Stimulated activated naive B cell treated with anti-CD40 and anti-IgM and Interleukin-4, amounts not matched to agents 10 μg/mL and 1 μg/mL and 100 μg/mL, for 72 hours (primary cell): ENCODE data around the gene CACNA2D4.
"Not testable (repeated sequence)": the region's sequence is repeated elsewhere in the genome, so short reads cannot be mapped to it uniquely, and the experiment has no call there.

Experiments used
- ATAC-seq, 2 donors: fragments of 150-1000 bp; cut with Tn5 transposase; replicated peaks; 2 replicates each; pipeline ENCODE4 v1.10.0; 2021; ENCODE audit warnings: moderate library complexity in 1 of 2
- DNase-seq: peaks from one replicate; pipeline ENCODE4 v3.0.0; 2021
- H3K27ac Mint-ChIP-seq: one replicate; pipeline ENCODE4 v1.8.0; 2022; ENCODE audit warnings: mild to moderate bottlenecking, mixed read lengths
- H3K27me3 Mint-ChIP-seq, 2 donors: one replicate each; pipeline ENCODE4 v1.8.0; 2022; ENCODE audit warnings: mixed read lengths in 2 of 2
- H3K36me3 Mint-ChIP-seq, 2 donors: one replicate each; pipeline ENCODE4 v1.8.0; 2022; ENCODE audit warnings: mixed read lengths in 2 of 2, mild to moderate bottlenecking in 1 of 2
- H3K4me1 Mint-ChIP-seq, 2 donors: one replicate each; pipeline ENCODE4 v1.8.0; 2022; ENCODE audit warnings: mixed read lengths in 2 of 2, mild to moderate bottlenecking in 1 of 2
- H3K4me3 Mint-ChIP-seq, 2 donors: one replicate each; pipeline ENCODE4 v1.8.0; 2022; ENCODE audit warnings: mild to moderate bottlenecking in 2 of 2, mixed read lengths in 2 of 2, moderate library complexity in 1 of 2
- H3K9me3 Mint-ChIP-seq, 2 donors: one replicate each; pipeline ENCODE4 v1.8.0; 2022; ENCODE audit warnings: mixed read lengths in 2 of 2, mild to moderate bottlenecking in 1 of 2

Gene CACNA2D4

GRCh38 chr12:1820896-1821291 lies 97.6 kb downstream of the CACNA2D4 start:
- Mint-ChIP-seq H3K4me3 (no peak overlapping the region), H3K4me1 (peaks cover 5% of the 10 kb centered on the region in 2 donors), H3K9me3 (no peaks in the 10 kb centered on the region), H3K27ac (no peak overlapping the region), H3K27me3 (peaks cover 50 to 57% of the 10 kb centered on the region in 2 donors), H3K36me3 (no peaks in the 10 kb centered on the region)
- no peak for DNase-seq
- ATAC-seq, result no peak

GRCh38 chr12:1820191-1820895 lies 98.1 kb downstream of the CACNA2D4 start, which contains the start of gene LRTM2:
Gene LRTM2 (plus strand): TSS chr12:1820565. CDS start chr12:1828149, 7,584 bp downstream.
- H3K27me3 Mint-ChIP-seq, result peaks cover 50 to 61% of the 10 kb centered on the region in 2 donors
- H3K9me3 Mint-ChIP-seq, result no peaks in the 10 kb centered on the region
- H3K4me1 Mint-ChIP-seq, result peaks cover 5% of the 10 kb centered on the region in 2 donors
- ATAC-seq, result no peak
- H3K27ac Mint-ChIP-seq, result no peak within 1 kb of the TSS
- no peak within 1 kb of the TSS for H3K4me3 Mint-ChIP-seq
- no peak for DNase-seq
- no peaks in the 10 kb centered on the region for H3K36me3 Mint-ChIP-seq

- Mint-ChIP-seq H3K36me3 (no peaks in the 10 kb centered on the region), H3K4me1 (peaks cover 5% of the 10 kb centered on the region in 2 donors), H3K27me3 (peaks cover 53 to 61% of the 10 kb centered on the region in 2 donors), H3K4me3 (no peak overlapping the region), H3K27ac (no peak overlapping the region), H3K9me3 (no peaks in the 10 kb centered on the region)
- no peak for ATAC-seq
- DNase-seq, result no peak
These were observed 98.9 kb downstream of the CACNA2D4 start for GRCh38 chr12:1819571-1819970.

GRCh38 chr12:1819050-1819449 lies 99.4 kb downstream of the CACNA2D4 start:
- no peak overlapping the region for H3K27ac Mint-ChIP-seq
- H3K4me3 Mint-ChIP-seq, result no peak overlapping the region
- H3K27me3 Mint-ChIP-seq, result peaks cover 56 to 61% of the 10 kb centered on the region in 2 donors
- no peak for DNase-seq
- peaks cover 5% of the 10 kb centered on the region in 2 donors for H3K4me1 Mint-ChIP-seq
- ATAC-seq, result no peak
- no peaks in the 10 kb centered on the region for H3K9me3 Mint-ChIP-seq
- no peaks in the 10 kb centered on the region for H3K36me3 Mint-ChIP-seq

- H3K27me3 Mint-ChIP-seq, result peaks cover 52 to 57% of the 10 kb centered on the region in 2 donors
- not testable (repeated sequence) for H3K27ac Mint-ChIP-seq, H3K36me3 Mint-ChIP-seq, H3K9me3 Mint-ChIP-seq, H3K4me1 Mint-ChIP-seq, ATAC-seq, DNase-seq, H3K4me3 Mint-ChIP-seq
These were observed 100.5 kb downstream of the CACNA2D4 start for GRCh38 chr12:1817928-1818327.

- no peaks in the 10 kb centered on the region for H3K36me3 Mint-ChIP-seq
- peaks cover 41 to 46% of the 10 kb centered on the region in 2 donors for H3K27me3 Mint-ChIP-seq
- DNase-seq (no peak), ATAC-seq (no peak)
- H3K4me1 Mint-ChIP-seq, result peaks cover 2 to 5% of the 10 kb centered on the region in 2 donors
- H3K9me3 Mint-ChIP-seq, result no peaks in the 10 kb centered on the region
- no peak overlapping the region for H3K4me3 Mint-ChIP-seq
- H3K27ac Mint-ChIP-seq, result no peak overlapping the region
These were observed 101.6 kb downstream of the CACNA2D4 start for GRCh38 chr12:1816730-1817348.

GRCh38 chr12:1815814-1816729 lies 102.4 kb downstream of the CACNA2D4 start:
- H3K4me1 Mint-ChIP-seq, result peaks cover 2 to 5% of the 10 kb centered on the region in 2 donors
- no peaks in the 10 kb centered on the region for H3K36me3 Mint-ChIP-seq
- H3K27ac Mint-ChIP-seq, result no peak overlapping the region
- no peak for ATAC-seq
- no peak for DNase-seq
- H3K9me3 Mint-ChIP-seq, result no peaks in the 10 kb centered on the region
- H3K27me3 Mint-ChIP-seq, result peaks cover 33 to 45% of the 10 kb centered on the region in 2 donors
- H3K4me3 Mint-ChIP-seq, result no peak overlapping the region

- DNase-seq, result no peak
- Mint-ChIP-seq H3K36me3 (no peaks in the 10 kb centered on the region), H3K4me3 (no peak overlapping the region), H3K9me3 (no peaks in the 10 kb centered on the region), H3K27ac (no peak overlapping the region), H3K27me3 (peaks cover 31 to 45% of the 10 kb centered on the region in 2 donors), H3K4me1 (peaks cover 2 to 7% of the 10 kb centered on the region in 2 donors)
- no peak for ATAC-seq
These were observed 103.3 kb downstream of the CACNA2D4 start for GRCh38 chr12:1815108-1815507.

- no peak for DNase-seq
- Mint-ChIP-seq H3K27me3 (peaks cover 23 to 38% of the 10 kb centered on the region in 2 donors), H3K4me1 (peaks cover 2 to 12% of the 10 kb centered on the region in 2 donors), H3K9me3 (no peaks in the 10 kb centered on the region), H3K4me3 (no peak overlapping the region), H3K27ac (no peak overlapping the region), H3K36me3 (no peaks in the 10 kb centered on the region)
- ATAC-seq, result no peak
These were observed 104.2 kb downstream of the CACNA2D4 start for GRCh38 chr12:1814266-1814665.

- Mint-ChIP-seq H3K36me3 (no peaks in the 10 kb centered on the region), H3K4me3 (no peak overlapping the region), H3K27ac (no peak overlapping the region), H3K9me3 (no peaks in the 10 kb centered on the region), H3K27me3 (peaks cover 18 to 33% of the 10 kb centered on the region in 2 donors), H3K4me1 (peaks cover 5 to 12% of the 10 kb centered on the region in 2 donors)
- ATAC-seq (no peak), DNase-seq (no peak)
These were observed 105.7 kb downstream of the CACNA2D4 start for GRCh38 chr12:1812650-1813302.

- DNase-seq, result no peak
- Mint-ChIP-seq H3K9me3 (no peaks in the 10 kb centered on the region), H3K27ac (no peak overlapping the region), H3K27me3 (peaks cover 18 to 33% of the 10 kb centered on the region in 2 donors), H3K36me3 (no peaks in the 10 kb centered on the region), H3K4me3 (no peak overlapping the region), H3K4me1 (peaks cover 5 to 12% of the 10 kb centered on the region in 2 donors)
- no peak for ATAC-seq
These were observed 106.5 kb downstream of the CACNA2D4 start for GRCh38 chr12:1811948-1812291.

GRCh38 chr12:1811281-1811947 lies 107.0 kb downstream of the CACNA2D4 start:
- no peak overlapping the region for H3K27ac Mint-ChIP-seq
- no peak for DNase-seq

GRCh38 chr12:1810931-1811280 lies 107.5 kb downstream of the CACNA2D4 start:
- DNase-seq, result no peak
- H3K9me3 Mint-ChIP-seq, result no peaks in the 10 kb centered on the region

More at GRCh38 chr12:1811281-1811947, 107.0 kb downstream of the CACNA2D4 start:
- Mint-ChIP-seq H3K4me1 (peaks cover 5 to 12% of the 10 kb centered on the region in 2 donors), H3K27me3 (peaks cover 16 to 30% of the 10 kb centered on the region in 2 donors), H3K9me3 (no peaks in the 10 kb centered on the region), H3K36me3 (no peaks in the 10 kb centered on the region), H3K4me3 (no peak overlapping the region)
- no peak for ATAC-seq

More at GRCh38 chr12:1810931-1811280, 107.5 kb downstream of the CACNA2D4 start:
- peaks cover 5 to 12% of the 10 kb centered on the region in 2 donors for H3K4me1 Mint-ChIP-seq
- H3K27ac Mint-ChIP-seq, result no peak overlapping the region
- no peak for ATAC-seq
- H3K36me3 Mint-ChIP-seq, result no peaks in the 10 kb centered on the region
- H3K27me3 Mint-ChIP-seq, result peaks cover 14 to 27% of the 10 kb centered on the region in 2 donors
- no peak overlapping the region for H3K4me3 Mint-ChIP-seq
